HT1080 (cell line): ENCODE measurements around the gene AHNAK. TPM values are rescaled to one million over a fixed set of nuclear protein-coding genes. Genes with fewer than 3 reads are reported as not detected.

Experiments
- DNase-seq: peaks from one replicate; pipeline ENCODE4 v3.0.0-alpha.2; 2015; ENCODE audit warnings: low read depth
- total RNA-seq: library from RNA; depleted of rRNA; stranded (reverse); fragments of >200 nt; shearing (Covaris generic); gene quantifications from 2 replicates; pipeline ENCODE4 v1.2.3, GENCODE V29; 2014

The AHNAK gene
- total RNA-seq, 1 experiment from 2014 or later, result 193 TPM

DNA sequence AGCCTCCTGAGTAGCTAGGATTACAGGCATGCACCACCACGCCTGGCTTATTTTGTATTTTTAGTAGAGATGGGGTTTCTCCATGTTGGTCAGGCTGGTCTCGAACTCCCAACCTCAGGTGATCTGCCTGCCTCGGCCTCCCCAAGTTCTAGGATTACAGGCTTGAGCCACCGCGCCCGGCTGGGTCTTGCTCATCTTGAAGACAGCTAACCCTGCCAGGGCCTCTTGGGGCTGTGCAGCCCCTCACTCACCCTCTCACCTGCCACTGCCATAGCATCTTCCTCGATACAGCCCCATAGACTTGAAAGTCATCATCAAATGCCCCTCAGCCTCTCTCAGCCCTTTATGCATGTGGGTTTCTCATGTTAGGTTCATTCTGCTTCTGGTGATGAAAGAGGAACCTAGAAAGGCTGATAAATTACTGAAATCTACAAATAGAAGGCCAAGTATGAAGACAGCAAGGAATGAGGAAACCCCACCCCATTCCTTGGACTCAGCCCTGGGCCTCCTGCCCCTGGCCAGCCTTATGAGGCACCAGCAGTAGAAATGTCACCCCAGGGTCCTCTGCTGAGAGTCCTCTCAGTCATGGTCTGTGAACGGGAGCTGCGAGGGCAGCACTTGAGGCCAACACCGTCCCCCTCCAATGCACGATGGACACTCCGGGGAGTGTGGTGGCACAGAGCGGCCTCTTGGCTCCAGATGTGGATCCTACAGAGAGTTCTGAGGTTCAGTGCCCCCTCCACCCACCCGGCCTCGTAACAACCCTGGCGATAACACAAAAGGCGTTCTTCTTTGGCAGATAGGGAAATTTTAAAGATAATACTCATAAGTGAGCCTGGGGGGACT, 103.0 kb downstream of the AHNAK start:
- DNase-seq, result no peak

DNA sequence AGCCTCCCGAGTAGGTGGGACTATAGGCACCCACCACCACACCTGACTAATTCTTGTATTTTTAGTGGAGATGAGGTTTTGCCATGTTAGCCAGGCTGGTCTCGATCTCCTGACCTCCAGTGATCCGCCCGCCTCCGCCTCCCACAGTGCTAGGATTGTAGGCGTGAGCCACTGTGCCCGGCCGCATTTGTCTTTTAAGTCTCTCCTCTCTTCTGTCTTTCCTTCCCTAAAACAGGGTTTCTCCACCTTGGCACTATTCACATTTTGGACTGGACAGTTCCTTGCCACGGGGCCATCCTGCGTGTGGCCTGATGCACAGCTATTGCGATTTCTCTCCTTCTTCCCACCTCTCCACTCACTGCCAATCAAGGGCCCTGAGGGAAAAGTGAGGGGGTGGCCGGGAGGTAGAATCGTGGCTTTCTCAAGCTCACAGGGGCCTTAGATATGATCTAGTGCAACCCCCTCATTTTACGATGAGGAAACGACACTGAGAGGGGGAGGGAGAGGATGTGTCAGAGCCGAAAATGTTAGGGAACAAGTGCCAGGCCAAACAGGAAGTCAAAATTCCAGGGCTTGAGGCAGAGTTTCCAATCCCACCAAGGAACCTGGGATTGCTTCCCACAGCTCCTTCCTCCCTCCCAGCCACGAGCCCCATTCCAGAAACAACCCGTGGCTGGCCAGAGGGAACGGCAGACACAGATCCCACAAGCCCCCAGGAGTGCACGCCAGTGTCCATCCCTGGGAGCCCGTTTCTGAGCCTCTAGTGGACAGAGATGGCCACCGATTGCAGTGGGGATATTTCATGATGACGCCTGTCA, 106.6 kb downstream of the AHNAK start:
- DNase-seq, result peak; percentile 34

DNA sequence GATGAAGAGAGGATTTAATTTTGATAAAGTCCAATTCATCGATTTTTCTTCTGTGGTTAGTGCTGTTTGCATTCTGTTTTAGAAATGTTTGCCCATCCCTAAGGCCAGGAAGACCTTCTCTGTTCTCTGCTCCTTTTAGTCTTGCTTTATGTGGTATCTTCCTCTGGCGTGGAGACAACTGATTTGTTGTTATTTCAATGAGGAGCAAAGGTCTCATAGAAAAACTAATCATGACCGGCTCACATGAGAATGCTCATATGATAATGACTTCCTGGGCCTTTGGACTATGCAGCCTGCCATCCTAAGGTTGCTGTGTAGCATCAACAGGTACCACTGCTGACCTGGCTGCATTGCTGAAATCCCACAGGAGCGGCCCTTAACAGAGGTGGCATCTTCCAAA, 108.0 kb downstream of the AHNAK start:
- no peak for DNase-seq

DNA sequence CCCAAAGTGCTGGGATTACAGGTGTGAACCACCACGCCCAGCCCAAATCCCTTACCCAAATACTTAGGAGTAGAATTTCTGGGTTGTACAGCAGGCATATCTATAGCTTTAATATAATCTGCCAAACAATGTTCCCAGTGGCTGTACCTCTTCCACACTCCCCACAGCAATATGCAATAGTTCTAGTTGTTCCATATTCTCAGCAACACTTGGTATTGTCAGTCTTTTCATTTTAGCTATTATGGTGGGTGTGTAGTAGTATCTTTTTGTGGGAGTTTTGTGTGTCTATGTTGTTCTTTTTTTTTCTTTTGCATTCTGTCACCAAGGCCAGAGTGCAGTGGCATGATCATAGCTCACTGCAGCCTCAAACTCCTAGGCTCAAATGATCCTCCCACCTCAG, 109.0 kb downstream of the AHNAK start:
- no peak for DNase-seq

DNA sequence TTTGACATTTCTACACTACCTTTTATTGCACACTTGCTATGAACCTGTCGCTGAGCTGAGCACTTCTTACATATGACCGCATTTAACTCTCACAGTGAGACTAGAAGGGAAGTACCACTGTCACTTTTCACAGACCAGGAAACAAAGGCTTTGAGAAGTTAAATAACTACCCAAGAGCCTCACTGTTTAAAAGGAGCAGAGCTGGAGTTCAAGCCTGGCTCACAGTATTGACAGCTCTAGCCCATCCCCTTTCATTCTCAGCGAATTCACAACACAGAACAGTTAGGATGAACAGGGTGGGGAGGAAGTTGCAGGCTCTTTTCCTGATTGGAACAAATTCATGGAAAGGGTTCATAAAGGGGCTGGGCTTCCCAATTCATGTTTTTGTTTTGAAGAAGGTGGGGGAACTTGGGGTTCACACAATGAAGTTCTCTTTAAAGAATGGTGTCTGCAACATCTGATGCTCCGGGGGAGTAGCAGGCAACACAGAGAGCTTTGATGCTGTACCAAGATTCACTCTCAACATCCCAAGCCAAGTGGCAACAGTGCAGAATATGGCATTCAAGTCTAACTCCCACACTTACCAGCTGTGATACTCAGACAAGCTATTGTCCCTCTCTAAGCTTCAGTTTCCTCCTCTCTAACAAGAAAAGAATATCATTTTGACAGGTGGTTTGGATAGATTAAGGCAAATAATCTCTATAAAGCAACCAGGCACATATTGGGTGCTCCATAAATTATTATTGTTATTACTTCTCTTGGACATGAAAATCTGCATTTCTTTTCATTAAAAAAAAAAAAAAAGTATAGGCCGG, 110.6 kb downstream of the AHNAK start:
- no peak for DNase-seq

DNA sequence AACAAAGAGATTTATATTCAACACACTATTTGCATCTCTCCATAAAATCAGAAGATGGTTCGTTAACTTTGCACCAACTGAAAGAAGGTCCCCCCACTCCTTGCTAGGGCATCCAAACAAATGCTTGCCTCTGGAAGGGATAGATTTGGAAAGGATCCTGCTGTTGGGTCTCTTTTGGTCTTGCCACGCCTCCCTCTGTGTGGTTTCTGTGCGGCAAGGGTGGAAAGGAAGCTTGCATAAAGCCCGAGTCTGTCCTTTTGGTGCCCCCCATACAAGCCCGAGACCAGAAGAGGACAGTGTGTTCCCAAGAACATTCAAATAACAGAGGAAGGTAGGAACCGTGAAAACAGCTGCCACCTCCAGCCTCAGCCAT, 112.7 kb downstream of the AHNAK start:
- DNase-seq, result no peak

DNA sequence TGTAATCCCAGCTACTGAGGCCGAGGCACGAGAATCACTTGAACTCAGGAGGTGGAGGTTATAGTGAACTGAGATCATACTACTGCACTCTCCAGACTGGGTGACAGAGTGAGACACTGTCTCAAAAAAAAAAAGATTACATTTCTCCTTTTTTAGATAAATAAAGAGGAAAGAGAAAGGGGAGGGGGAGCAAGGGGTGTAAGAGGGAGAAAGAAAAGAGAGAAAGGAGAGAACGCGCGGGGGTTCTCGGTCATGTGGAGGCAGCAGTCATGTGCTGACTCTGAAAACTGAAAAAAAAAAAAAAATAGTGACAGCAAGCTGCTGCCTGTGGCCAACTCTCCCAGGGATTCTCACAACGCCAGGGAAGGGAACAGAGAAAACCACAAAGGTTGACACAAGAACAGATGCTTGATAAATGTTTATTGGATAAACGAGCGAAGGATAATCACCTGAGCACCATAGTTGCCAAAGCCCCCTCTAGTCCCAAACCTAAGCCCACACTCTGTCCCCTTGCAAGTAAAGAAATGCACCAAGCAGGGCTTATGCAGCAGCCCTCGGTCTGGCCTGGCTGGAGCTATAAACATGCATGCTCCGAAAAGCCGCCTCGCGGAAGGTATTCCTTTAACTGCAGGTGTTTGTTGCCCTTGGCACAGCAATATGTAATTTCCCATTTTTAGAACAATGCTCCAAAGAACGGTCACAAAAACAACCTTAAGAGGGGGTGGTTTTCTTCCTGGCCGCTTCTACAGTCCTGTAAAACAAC, 113.3 kb downstream of the AHNAK start:
- no peak for DNase-seq

DNA sequence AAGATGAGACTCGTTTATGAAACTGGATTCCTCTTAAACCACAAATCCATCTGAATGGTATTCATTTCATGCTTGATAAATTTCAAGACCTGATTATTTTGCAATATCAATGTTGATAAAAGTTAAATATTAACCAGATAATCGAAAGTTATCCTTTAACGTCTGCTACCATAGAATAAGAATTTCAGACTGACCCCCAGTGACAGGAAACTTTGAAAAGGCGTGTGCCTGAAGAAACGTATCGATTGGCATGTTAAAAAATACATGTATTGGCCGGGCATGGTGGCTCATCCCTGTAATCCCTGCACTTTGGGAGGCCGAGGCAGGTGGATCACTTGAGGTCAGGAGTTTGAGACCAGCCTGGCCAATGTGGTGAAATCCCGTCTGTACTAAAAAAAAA, 113.9 kb downstream of the AHNAK start:
- DNase-seq, result no peak

DNA sequence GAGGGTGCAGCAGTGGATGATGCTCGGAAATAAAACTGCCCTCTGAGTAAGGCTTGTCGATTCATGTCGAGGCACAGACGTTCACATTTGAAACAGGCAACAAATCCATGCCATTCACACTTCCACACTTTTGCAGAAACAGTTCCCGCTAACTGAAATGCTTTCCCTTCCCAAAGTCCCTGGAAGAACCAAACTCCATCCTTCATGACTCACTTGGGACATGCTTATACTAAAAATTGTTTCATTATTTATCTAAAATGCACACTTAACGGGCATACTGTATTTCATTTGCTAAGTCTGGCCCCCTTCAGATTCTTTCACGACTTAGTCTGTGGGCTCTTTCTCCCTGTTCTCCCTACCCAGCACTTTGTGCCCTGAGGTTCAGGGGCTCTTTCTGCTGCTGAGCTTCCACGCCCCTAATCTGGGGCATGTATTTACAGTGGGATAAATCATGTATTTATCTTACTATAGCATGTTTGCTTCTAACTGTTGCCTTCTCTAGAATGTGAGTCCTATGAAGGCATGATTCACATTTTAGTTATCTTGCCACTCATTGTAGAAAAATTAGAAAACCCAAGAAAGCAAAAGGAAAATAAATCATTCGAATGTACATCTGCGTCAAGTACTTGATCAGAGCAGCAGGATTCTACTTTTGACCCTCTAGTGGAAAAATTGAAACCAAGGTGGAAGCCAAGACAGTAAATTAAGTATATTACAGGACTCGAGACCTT, 115.3 kb downstream of the AHNAK start:
- DNase-seq, result peak; percentile 67

DNA sequence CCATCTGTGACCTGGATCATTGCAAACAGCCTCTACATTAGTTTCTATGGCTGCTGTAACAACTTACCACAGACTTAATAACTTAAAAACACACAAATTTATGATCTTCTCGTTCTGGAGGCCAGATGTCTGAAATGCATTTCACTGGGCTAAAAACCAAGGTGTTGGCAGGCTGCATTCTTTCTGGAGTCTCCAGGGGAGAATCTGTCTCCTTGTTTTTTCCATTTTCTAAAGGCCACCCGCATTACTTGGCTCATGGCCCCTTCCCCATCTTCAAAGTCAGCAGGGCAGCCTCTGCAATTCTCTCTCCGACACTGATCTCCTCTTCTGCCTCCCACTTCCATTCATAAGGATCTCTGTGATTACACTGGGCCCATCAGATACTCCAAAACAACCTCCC, 116.2 kb downstream of the AHNAK start:
- no peak for DNase-seq

DNA sequence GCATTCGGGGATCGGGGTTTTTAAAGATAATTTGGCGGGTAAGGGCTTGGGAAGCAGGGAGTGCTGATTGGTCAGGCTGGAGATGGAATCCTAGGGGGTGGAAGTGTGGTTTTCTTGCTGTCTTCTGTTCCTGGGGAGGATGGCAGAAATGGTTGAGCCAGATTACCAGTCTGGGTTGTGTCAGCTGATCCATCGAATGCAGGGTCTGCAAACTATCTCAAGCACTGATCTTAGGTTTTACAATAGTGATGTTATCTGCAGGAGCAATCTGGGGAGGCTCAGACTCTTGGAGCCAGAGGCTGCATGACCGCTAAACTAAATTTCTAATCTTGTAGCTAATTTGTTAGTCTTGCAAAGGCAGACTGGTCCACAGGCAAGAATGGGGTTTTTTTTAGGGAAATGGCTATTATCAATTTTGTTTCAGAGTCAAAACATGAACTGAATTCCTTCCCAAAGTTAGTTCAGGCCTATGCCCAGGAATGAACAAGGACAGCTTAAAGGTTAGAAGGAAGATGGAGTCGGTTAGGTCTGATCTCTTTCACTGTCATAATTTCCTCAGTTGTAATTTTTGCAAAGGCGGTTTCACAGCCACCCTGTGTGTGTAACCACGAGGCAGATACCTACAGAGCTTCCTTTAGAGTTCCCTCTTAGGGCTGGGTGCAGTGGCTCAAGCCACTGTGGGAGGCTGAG, 117.6 kb downstream of the AHNAK start:
- DNase-seq, result no peak

DNA sequence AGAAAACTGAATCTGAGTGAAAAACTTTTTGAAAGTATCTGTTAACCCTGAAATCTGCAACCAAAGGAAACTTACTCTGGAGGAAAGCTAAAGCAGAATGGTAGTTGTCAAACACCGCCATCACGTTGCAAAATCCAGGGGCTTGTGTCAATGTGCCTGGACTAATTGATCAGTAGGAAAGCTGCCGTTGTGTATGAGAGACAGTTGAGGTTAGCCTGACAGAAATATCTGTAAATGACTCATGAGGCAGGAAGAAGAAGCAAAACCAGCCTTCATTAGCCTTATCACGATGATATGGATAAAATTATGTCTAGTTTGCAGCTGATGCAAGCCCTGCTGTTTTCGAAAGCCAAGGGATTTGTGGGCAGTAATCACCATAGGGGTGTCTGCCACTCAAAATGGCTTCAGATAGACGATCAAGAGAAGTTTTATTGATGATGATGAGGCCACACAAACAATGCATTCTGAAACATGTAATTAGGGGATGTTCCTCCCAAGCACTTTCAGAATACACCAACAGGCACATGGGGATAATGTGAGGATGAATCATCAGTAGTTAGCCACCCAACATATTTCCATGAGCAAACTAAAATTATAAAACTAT, 118.9 kb downstream of the AHNAK start:
- peak; percentile 53 for DNase-seq

DNA sequence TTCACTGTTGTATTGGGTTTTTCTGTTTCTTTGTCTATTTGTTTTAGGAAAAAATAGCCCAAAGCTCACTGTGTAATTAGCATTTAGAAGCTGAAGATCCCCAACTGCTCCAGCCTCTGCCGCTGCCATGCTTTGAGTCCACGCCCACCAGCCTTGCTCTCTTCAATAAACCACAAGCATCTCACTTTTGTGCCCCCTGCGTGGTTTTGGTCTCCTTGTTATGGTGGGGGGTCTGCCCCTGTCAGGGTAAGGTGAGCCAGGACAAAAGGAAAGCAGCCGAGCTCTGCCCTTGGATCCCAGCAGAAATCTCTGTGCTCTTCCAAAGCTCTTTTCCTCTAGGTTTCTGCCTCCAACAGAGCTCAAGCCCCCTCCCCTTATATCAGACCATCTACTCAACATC, 123.6 kb downstream of the AHNAK start:
- no peak for DNase-seq

DNA sequence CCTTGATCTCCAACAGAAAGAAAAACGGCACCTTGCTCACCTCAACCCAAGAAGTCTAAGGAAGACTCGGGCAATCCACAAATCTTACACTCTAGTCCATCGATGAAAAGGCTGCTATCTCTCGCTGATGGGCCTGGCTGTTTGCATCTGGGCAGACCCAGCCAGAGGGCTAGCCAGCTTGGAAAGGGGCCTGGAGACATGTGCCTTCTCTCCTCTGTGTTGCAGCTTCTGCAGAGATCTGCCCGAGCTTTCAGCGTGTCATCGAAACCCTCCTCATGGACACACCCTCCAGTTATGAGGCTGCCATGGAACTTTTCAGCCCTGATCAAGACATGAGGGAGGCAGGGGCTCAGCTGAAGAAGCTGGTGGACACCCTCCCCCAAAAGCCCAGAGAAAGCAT, 124.6 kb downstream of the AHNAK start:
- DNase-seq, result no peak

DNA sequence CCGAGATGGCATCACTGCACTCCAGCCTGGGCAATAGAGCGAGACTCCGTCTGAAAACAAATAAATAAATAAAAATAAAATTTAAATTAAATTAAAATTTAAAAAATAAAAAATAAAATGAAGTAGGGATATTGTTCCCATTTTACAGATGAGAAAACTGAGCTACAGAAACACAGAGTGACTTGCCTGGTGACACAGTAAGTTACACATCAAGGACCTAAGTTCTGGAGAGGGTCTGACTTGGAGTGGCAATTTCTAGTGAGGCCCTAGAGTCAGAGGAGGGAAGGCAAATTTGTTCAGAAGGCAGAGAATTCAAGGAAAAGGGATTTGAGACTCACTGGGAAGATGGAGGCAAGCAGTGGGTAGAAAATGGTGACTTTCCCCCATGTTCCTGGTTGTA, 125.7 kb downstream of the AHNAK start:
- DNase-seq, result no peak

DNA sequence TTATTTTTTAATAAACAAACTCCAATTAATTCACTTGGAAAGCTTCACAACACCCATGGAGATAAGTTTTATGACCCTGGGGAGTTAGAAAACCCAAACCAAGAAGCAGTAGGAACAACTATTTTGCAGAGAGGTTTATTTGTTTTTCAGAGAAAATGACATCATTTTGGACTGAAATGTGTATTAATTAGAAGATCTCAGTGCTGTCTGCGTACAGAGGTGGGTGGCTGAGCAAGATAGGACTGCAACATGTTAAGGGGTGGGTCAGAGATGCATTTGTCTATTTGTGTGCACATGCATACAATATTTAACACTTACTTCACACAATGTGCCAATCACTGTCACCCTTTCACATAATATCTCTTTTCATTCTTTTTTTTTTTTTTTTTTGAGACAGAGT, 126.7 kb downstream of the AHNAK start:
- no peak for DNase-seq

DNA sequence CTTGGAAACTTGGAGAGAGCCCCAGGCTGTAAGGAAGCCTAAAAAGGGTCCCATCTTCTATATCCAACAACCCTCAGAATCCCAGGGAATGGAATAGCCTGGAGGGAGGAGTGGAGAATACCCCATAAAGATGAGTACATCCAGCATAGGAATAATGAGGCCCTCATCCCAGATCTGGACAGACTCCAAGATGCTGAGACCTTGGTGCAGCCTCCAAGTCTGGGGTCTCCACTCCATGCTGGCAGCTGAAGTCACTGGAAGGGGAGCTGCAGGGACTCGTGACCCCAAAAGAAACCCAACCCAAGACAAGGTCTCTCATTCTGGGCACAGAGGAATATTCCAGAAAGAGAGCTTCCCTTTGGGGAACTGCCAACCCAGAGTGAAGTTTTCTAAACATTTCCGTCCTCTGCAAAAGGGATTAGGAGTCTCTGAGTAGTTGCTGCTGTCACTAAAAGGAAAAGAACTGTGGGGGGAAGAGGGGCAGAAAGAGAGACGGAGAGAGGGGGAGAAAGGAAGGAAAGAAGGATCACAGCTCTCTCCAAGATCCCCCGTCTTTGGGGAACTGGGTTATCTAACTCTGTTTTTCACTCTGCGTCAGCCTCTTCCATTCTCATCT, 127.2 kb downstream of the AHNAK start:
- DNase-seq, result no peak

DNA sequence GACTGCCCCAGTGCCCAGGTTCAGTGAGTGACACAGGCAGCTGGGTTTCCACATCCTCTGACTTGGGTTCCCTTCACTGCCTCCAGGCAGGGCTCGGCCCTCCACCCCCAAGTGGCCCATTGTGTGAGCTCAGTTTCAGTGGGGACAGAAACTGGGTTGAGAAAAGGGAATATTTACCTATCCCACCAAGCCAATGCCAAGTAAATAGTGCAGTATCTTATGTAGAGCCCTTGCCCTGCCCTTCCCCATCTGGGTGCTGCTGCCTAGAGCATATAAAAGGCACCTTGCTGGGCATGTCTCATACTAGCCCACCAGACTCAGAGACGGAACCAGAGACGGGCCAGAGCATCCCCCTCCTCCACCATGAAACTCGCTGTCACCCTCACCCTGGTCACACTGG, 127.9 kb downstream of the AHNAK start, which contains the start of gene SCGB1A1:
TSS of gene SCGB1A1 (plus strand) at position 301 of the 400 bp plus-strand sequence. CDS start at position 364, 63 bp downstream.
- no peak for DNase-seq

DNA sequence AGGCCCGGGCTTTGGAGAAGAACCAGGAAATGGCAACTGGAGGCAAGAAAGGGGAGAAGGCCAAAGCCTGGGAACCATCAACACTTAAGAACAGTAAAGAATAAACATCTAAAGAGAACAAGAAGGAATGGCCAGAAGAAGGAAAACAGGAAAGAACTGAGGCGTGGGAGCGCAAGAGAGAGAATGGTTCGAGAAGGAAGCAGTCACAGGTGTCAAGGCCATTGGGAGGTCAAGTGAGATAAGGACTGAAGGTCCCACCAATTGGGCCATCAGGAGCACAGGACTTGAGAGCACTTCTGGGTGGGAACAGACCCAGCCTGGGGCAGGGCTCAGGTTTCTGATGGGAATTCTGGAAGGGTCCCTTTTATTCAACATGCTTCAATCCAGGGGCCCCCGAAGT, 128.5 kb downstream of the AHNAK start:
- DNase-seq, result no peak
